ENCODE measurements around the gene RNF31.

Gene RNF31

DNA sequence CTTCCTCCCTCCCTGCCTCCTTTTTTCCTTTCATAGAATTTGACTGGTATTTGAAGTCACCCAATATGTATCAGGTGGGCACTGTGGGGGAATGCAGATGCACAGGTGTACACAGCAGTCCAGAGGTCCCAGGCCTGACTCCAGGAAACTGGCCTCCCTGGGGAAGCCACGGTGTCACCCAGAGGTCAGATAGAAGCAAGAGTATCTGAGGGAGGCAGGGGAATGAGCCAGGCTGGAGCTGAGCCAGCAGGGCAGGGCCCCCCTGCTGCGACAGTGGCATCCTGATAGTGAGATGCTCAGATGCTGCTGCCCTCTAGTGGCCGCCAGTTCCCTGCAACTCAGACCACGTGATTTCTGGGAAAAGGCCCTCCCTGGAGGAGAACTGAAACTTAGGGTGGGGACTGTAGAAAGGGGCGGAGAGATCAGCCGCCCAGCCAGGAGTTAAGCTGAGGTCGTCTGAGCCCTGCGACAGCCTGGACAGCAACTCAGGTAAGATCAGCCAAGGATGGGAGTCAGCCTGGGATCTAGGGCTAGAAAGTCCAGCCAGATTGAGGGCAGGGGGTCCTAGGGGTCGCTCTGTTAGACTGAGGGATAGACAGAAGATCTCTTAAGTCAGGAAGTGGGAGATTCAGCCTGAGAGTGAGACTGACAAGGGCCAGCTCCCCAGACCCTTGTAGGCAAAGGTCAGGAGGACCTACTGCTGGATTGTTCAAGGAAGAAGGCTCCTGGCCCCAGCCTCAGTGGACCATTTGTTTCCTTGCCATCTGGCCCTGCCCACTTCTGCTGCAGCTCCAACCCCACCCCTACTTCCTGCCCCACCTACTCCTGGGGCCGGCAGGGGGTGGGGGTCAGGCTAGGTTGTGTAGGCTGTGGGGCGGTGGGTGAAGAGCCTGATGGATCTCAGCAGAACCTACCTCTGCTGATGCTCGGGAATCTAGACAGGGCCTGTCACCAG, 13.8 kb downstream of the RNF31 start, which contains the start of gene IRF9:
Gene IRF9 (plus strand): TSS at position 416 of the 955 bp plus-strand sequence. CDS start 880 bp downstream, outside the sequence.
- peak; percentile 93 to 98 (median 97) for DNase-seq

DNA sequence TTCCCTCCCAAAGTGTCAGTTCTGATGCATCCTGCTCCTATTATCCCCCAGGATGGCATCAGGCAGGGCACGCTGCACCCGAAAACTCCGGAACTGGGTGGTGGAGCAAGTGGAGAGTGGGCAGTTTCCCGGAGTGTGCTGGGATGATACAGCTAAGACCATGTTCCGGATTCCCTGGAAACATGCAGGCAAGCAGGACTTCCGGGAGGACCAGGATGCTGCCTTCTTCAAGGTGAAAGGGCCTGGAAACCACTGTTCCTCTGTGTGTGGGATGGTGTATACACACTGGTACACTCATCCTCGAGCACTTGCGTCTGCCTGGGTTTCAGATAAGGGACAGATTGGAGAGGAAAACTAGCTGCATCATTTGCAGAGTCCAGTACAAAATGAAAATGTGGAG, 14.8 kb downstream of the RNF31 start:
- DNase-seq, result no peak

- DNase-seq, result no peak
Measured at GRCh38 chr14:24164518-24164991, 17.3 kb downstream of the RNF31 start.

DNA sequence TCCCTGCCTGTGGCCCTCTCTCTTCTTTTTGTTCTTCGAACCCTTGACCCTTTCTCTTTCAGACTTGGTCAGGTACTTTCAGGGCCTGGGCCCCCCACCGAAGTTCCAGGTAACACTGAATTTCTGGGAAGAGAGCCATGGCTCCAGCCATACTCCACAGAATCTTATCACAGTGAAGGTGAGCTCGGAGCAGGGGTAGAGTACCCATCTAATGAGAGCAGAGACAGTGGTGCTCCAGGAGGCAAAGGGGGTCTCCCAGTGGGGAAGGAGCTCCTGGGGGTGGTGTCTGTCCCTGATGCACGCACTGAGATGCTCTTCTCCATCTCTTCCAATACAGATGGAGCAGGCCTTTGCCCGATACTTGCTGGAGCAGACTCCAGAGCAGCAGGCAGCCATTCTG, 18.5 kb downstream of the RNF31 start:
- no peak for DNase-seq

DNA sequence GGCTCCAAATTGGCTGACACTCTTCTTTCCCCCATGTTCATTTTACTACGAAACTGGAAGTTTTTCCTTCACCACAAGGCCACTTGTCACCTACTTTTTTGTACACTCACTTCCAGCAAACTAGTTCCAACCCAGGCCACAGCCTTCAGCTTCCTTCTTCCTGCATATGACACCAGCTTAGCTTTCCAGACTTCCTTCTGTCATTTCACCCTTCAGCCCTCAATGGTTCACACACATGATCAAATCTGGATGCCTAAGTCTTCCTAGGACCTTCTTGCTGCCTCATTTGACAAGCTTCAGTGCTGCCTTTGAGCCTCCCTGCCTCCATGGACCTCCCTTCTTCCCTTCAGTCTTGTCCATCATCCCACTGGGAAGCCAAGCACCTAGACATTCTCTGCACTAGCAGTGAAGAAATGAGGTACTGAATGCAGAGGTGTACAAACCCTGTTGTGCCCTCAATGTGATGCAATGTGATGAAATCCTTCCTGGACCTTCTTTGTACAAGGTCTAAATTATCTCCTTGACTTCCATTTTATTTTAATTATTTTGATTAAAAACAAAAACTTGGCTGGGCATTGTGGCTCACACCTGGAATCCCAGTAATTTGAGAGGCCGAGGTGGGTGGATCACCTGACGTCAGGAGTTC, 20.3 kb downstream of the RNF31 start:
- no peak for DNase-seq

DNA sequence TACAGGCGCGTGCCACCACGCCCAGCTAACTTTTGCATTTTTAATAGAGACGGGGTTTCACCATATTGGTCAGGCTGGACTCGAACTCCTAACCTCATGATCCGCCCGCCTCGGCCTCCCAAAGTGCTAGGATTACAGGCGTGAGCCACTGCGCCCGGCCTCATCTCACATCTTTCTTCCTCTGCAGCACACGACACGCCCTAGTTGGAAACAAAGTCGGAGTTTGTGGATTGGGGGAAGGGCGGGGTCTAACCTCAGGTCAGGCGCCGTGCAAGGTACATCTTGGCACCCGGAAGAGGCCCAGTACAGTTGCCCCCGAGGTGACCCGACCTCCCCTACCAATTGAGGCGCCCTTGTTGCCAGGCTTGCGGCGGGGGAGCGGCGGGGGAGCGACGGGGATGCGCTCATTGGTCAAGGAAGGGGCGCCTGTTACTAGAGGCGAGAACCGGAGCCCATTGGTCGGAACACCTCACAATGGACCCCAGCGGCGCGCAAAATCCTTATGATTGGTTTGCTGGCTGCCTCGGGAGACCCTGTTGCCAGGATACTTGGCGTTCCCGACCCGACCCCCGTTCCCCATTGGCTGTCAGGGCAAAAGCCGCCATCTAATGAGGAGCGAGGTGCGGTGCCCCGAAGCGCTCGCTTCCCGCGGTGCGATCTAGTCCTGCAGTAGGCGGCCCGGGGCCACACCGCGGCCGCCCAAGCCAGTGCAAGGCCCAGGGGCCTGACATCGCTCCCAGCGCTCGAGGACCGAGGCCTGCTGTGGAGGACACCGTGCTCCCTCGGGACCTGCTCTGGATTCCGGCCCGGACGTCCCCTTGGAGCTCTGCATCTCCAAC, 24.3 kb downstream of the RNF31 start, which contains the start of gene REC8:
Gene REC8 (plus strand): TSS at position 659 of the 839 bp plus-strand sequence. CDS start 473 bp downstream, outside the sequence.
- DNase-seq, result peak; percentile 92 to 99 (median 98)

GRCh38 chr14:24172261-24172860, 25.1 kb downstream of the RNF31 start:
- peak; percentile 37 to 59 (median 40) for DNase-seq

- peak in 1 of 3 experiments; percentile 49 for DNase-seq
Measured at GRCh38 chr14:24172871-24173281, 25.6 kb downstream of the RNF31 start.

DNA sequence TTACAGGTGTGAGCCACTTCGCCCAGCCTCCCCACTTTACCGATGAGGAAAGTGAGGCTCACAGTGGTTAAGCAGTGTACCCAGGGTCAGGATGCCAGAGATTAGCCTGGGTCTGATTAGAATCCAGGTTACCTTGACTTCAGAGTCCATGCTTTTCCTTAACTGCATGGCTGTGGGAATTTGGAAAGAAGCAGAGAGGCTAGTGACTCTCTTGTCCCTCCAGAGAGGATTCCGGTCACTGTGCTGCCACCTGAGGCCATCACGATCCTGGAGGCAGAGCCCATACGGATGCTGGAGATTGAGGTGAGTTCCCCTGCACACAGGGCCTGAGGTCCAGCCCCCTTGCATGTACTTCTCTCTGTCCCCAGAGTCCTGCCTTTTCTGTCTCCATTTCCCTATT, 29.3 kb downstream of the RNF31 start:
- DNase-seq, result no peak

- DNase-seq, result no peak
Measured at GRCh38 chr14:24177041-24177825, 29.9 kb downstream of the RNF31 start.

- no peak for DNase-seq
Measured at GRCh38 chr14:24177891-24178290, 30.6 kb downstream of the RNF31 start.

DNA sequence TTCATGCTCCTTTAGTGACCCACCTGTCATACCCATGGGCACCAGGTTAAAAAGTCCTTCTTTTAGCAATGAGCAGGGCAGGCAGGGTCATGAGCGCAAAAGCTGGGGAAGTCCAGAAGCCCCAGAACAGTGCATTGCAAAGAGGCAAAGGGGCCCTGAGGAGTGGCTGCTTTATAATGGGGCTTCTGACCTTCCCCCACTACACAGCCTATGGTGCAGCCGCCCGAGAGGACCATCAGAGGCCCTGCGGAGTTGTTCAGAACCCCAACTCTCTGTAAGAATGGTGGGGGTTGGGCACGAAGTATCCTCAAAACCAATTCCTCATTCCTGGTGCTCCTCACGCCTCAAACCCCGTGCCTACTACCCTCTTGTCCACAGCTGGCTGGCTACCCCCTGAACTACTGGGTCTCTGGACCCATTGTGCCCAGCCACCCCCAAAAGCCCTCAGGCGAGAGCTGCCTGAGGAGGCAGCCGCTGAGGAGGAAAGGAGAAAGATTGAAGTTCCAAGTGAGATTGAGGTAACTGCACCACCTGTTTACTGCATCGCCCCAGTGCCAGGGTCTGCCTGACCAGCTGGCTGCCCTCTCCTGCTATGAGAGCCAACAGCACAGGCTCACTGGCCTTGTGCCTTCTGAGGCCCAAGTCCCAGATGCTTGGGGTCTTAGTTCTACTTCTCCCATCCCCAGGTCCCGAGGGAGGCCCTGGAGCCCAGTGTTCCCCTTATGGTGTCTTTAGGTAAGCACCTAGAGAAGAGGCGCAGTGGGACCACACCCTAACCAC, 31.3 kb downstream of the RNF31 start:
- no peak for DNase-seq

DNA sequence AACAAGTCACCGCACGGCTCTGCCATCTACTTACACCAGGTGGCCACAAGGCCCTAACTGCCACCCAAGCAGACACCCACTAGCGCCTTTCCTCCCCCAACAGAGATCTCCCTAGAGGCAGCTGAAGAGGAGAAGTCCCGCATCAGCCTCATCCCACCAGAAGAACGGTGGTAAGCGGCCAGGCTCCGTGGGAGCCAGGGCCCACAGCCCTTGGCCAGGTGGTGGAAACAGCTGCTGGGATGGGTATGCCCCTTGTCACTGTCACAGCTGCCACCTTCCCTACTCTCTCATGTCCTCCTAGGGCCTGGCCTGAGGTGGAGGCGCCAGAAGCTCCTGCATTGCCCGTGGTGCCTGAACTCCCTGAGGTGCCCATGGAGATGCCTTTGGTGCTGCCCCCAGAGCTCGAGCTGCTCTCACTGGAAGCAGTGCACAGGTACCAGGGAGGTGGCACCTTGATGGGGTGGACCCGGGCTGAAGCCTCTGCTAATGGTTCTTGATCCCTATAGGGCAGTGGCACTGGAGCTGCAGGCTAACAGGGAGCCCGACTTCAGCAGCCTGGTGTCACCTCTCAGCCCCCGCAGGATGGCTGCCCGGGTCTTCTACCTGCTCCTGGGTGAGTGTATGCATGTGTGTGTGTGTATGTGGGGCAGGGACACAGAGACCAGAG, 32.1 kb downstream of the RNF31 start:
- no peak for DNase-seq

DNA sequence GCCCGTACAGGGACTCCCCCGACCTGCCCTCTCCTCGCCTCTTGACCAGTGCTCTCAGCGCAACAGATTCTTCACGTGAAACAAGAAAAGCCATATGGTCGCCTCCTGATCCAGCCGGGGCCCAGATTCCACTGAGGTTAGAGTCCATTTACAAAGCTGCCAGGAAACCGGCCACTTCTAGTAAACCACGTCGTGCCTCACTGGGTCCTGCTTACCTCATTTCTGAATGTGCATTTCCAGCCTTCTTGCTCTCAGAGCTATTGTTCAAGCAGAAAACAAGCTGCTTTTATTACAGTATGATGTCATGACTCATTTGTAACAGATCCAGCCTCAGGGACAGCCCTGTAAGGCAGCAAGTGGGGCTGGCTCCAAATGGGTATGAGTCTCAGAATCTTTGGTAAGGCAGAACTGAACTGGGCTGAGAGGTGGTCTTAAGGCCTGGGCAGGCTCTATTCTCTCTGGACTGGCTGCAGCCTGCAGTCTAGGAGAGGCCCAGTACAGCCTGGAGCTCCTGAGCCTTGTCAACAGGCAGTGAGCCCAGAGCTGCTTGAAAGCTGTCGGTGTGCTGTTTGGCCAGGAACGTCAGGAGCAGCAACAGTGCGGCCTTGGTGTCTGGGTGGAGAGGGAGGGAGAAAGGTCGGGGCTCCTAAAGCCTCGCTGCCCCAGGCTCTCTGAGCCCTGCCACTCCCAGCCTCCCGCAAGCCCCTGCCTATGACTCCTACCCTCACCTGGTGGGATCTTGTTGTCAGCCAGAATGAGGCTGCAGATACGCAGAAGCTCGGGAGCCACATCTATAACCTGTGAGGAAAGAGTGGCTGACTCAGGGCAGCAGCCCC, 32.9 kb downstream of the RNF31 start:
- DNase-seq, result no peak

GRCh38 chr14:24181371-24182077, 34.2 kb downstream of the RNF31 start:
- DNase-seq, result no peak

GRCh38 chr14:24182110-24182882, 35.0 kb downstream of the RNF31 start:
- DNase-seq, result no peak

- DNase-seq, result no peak
Measured at GRCh38 chr14:24183014-24183481, 35.8 kb downstream of the RNF31 start.
